IMR-90 (cell line): ENCODE results near the gene COLEC12. TPM values are rescaled to one million over a fixed set of nuclear protein-coding genes. Genes with fewer than 3 reads are reported as not detected.

ENCODE experiments used
- ATAC-seq: fragments of 200-7000 bp; cut with Tn5 transposase; 2 replicates; pipeline ENCODE4 v1.9.1; 2020; ENCODE audit warnings: low read depth, mild to moderate bottlenecking, moderate library complexity
- BruUV-seq: library from RNA; stranded (reverse); fragments of 400-500 nt; replicated peaks from 2 replicates; lab custom pipeline; 2021; lab: Mats Ljungman, UMichigan
- CTCF ChIA-PET: fragments of 300-600 bp; formaldehyde crosslinking; extraction: SDS; loops from one replicate; lab custom pipeline; 2021; ENCODE audit warnings: antibody characterized with exemption; lab: Yijun Ruan, JAX
- POLR2A ChIA-PET: fragments of 300-600 bp; sonication (Branson Sonifier 250); formaldehyde crosslinking; loops from one replicate; lab custom pipeline; 2022; ENCODE audit warnings: antibody characterized with exemption; ENCODE audit not compliant: unreplicated experiment; lab: Charles Lee
- DNase-seq: peaks from one replicate; pipeline ENCODE4 v3.0.0; 2013
- H2AFZ ChIP-seq: replicated peaks from 2 replicates; pipeline ENCODE3; 2013; ENCODE audit warnings: low read length, mild to moderate bottlenecking; ENCODE audit not compliant: poor library complexity
- H2AK5ac ChIP-seq: 2 replicates; pipeline ENCODE4 v1.6.1; 2013; ENCODE audit warnings: low read depth, low read length, inconsistent platforms
- H2AK9ac ChIP-seq: replicated peaks from 2 replicates; pipeline ENCODE3; 2013; ENCODE audit warnings: mild to moderate bottlenecking, low read depth, low read length, moderate library complexity; ENCODE audit not compliant: poor library complexity
- H2BK120ac ChIP-seq: 2 replicates; pipeline ENCODE4 v1.6.1; 2013; ENCODE audit warnings: low read depth, low read length, inconsistent platforms
- H2BK15ac ChIP-seq: 3 replicates; pipeline ENCODE4 v1.6.1; 2013; ENCODE audit warnings: low read depth, low read length, inconsistent platforms
- H2BK20ac ChIP-seq: 2 replicates; pipeline ENCODE4 v1.6.1; 2013; ENCODE audit warnings: low read depth, mild to moderate bottlenecking, inconsistent platforms, low read length, moderate library complexity
- H2BK5ac ChIP-seq: 2 replicates; pipeline ENCODE4 v1.6.1; 2013; ENCODE audit warnings: mild to moderate bottlenecking, low read depth, low read length, inconsistent platforms; ENCODE audit not compliant: poor library complexity, severe bottlenecking
- H3K14ac ChIP-seq: replicated peaks from 2 replicates; pipeline ENCODE4 v1.6.1; 2013; ENCODE audit warnings: low read depth, low read length, inconsistent platforms
- H3K18ac ChIP-seq: 2 replicates; pipeline ENCODE4 v1.6.1; 2013; ENCODE audit warnings: low read depth, low read length, control low read depth
- H3K23ac ChIP-seq: 2 replicates; pipeline ENCODE4 v1.6.1; 2013; ENCODE audit warnings: low read depth, low read length, inconsistent platforms
- H3K27ac ChIP-seq: 2 replicates; pipeline ENCODE4 v1.5.1; 2013; ENCODE audit warnings: mild to moderate bottlenecking, control low read depth, low read length; ENCODE audit not compliant: insufficient read depth
- H3K27me3 ChIP-seq: 2 replicates; pipeline ENCODE4 v1.6.1; 2013; ENCODE audit warnings: low read length; ENCODE audit not compliant: control insufficient read depth, insufficient read depth
- H3K36me3 ChIP-seq: 2 replicates; pipeline ENCODE4 v1.6.1; 2013; ENCODE audit warnings: low read length, mixed read lengths; ENCODE audit not compliant: control insufficient read depth, insufficient read depth
- H3K4ac ChIP-seq: 2 replicates; pipeline ENCODE4 v1.6.1; 2013; ENCODE audit warnings: low read depth, low read length, inconsistent platforms
- H3K4me1 ChIP-seq: 2 replicates; pipeline ENCODE4 v1.6.1; 2013; ENCODE audit warnings: low read length, mixed read lengths; ENCODE audit not compliant: control insufficient read depth, insufficient read depth
- H3K4me2 ChIP-seq: 2 replicates; pipeline ENCODE4 v1.6.1; 2013; ENCODE audit warnings: low read depth, mild to moderate bottlenecking, control low read depth, low read length, moderate library complexity
- H3K4me3 ChIP-seq: 2 replicates; pipeline ENCODE4 v1.5.1; 2013; ENCODE audit warnings: low read depth, mild to moderate bottlenecking, control low read depth, low read length, moderate library complexity; ENCODE audit not compliant: insufficient read depth
- H3K56ac ChIP-seq: 2 replicates; pipeline ENCODE4 v1.6.1; 2013; ENCODE audit warnings: low read length, inconsistent platforms; ENCODE audit not compliant: insufficient read depth; ENCODE audit errors: extremely low read depth
- H3K79me1 ChIP-seq, 2 experiments: 2 replicates each; pipeline ENCODE4 v1.6.1; 2013; ENCODE audit warnings: low read length in 2 of 2, inconsistent platforms in 1 of 2, low read depth in 1 of 2
- H3K9ac ChIP-seq: 2 replicates; pipeline ENCODE4 v1.6.1; 2013; ENCODE audit warnings: low read depth, low read length, control low read depth
- H3K9me1 ChIP-seq: 2 replicates; pipeline ENCODE4 v1.6.1; 2013; ENCODE audit warnings: low read length, inconsistent platforms; ENCODE audit not compliant: insufficient read depth
- H3K9me3 ChIP-seq: 2 replicates; pipeline ENCODE4 v1.6.1; 2013; ENCODE audit warnings: low read length; ENCODE audit not compliant: control insufficient read depth, insufficient read depth
- H4K20me1 ChIP-seq: 2 replicates; pipeline ENCODE4 v1.6.1; 2013; ENCODE audit warnings: low read length, inconsistent platforms; ENCODE audit not compliant: insufficient read depth
- H4K5ac ChIP-seq: 2 replicates; pipeline ENCODE4 v1.6.1; 2013; ENCODE audit warnings: mild to moderate bottlenecking, low read depth, low read length, control low read depth
- H4K8ac ChIP-seq, 2 experiments: 2 replicates each; pipeline ENCODE4 v1.6.1; 2013; ENCODE audit warnings: low read depth in 2 of 2, low read length in 2 of 2, control low read depth in 1 of 2, inconsistent platforms in 1 of 2
- H4K91ac ChIP-seq: 2 replicates; pipeline ENCODE4 v1.6.1; 2013; ENCODE audit warnings: low read depth, low read length, inconsistent platforms; ENCODE audit not compliant: insufficient read depth
- BHLHE40 ChIP-seq: fragments of 150-350 bp; IDR thresholded peaks from 2 replicates; pipeline ENCODE4 v1.6.1; 2016; ENCODE audit warnings: mild to moderate bottlenecking, low read depth, low read length
- CEBPB ChIP-seq: IDR thresholded peaks from 2 replicates; pipeline ENCODE4 v1.6.1; 2012; ENCODE audit warnings: low read depth, low read length, improper control_type of control experiment
- CHD1 ChIP-seq: IDR thresholded peaks from 2 replicates; pipeline ENCODE4 v1.6.1; 2012; ENCODE audit warnings: low read depth, low read length, improper control_type of control experiment
- FOS ChIP-seq: fragments of 150-350 bp; IDR thresholded peaks from 2 replicates; pipeline ENCODE4 v1.6.1; 2016; ENCODE audit warnings: low read depth, low read length
- MAFK ChIP-seq: IDR thresholded peaks from 2 replicates; pipeline ENCODE4 v1.6.1; 2012; ENCODE audit warnings: low read depth, low read length, improper control_type of control experiment
- MAZ ChIP-seq: IDR thresholded peaks from 2 replicates; pipeline ENCODE4 v1.6.1; 2012; ENCODE audit warnings: low read depth, mild to moderate bottlenecking, low read length, improper control_type of control experiment, moderate library complexity, borderline replicate concordance
- MXI1 ChIP-seq: IDR thresholded peaks from 2 replicates; pipeline ENCODE4 v1.6.1; 2012; ENCODE audit warnings: low read depth, mild to moderate bottlenecking, low read length, moderate library complexity, borderline replicate concordance
- NFE2L2 ChIP-seq: fragments of 150-350 bp; IDR thresholded peaks from 2 replicates; pipeline ENCODE4 v1.6.1; 2016; ENCODE audit warnings: low read depth, mild to moderate bottlenecking, low read length
- POLR2A ChIP-seq: IDR thresholded peaks from 2 replicates; pipeline ENCODE4 v1.6.1; 2012; ENCODE audit warnings: mild to moderate bottlenecking, low read depth, low read length
- RAD21 ChIP-seq: IDR thresholded peaks from 2 replicates; pipeline ENCODE4 v1.6.1; 2012; ENCODE audit warnings: low read length, improper control_type of control experiment
- RCOR1 ChIP-seq: IDR thresholded peaks from 2 replicates; pipeline ENCODE4 v1.6.1; 2012; ENCODE audit warnings: mild to moderate bottlenecking, low read length, improper control_type of control experiment; ENCODE audit not compliant: insufficient replicate concordance
- RFX5 ChIP-seq: IDR thresholded peaks from 2 replicates; pipeline ENCODE4 v1.8.0; 2012; ENCODE audit warnings: low read depth, mild to moderate bottlenecking, low read length, moderate library complexity
- WGBS, 2 experiments: methylation state at CpG; one replicate each; pipeline versions ENCODE4 v1.1.5 to v1.1.7; 2013; ENCODE audit warnings: missing lambda C conversion rate in 2 of 2; ENCODE audit not compliant: insufficient read length in 1 of 2; ENCODE audit errors: extremely low coverage in 2 of 2; 5-methylcytosine and 5-hydroxymethylcytosine counted together
- dilution Hi-C: fragments of 300-500 bp; cut with HindIII; formaldehyde crosslinking; loops from one replicate; pipeline ENCODE4 v1.14.3; 2018; ENCODE audit warnings: low sequenced_read_pairs; ENCODE audit not compliant: unreplicated experiment
- in situ Hi-C: fragments of 300-500 bp; cut with MboI; formaldehyde crosslinking; loops from 3 replicates; pipeline ENCODE4 v1.14.3; 2019; ENCODE audit warnings: low sequenced_read_pairs, inconsistent platforms, mixed read lengths
- intact Hi-C: fragments of 100-400 bp; cut with micrococcal nuclease; formaldehyde crosslinking; loops from 2 replicates; pipeline ENCODE4 v1.10.0; 2022
- polyA plus RNA-seq, 3 experiments: library from polyadenylated mRNA; depleted of rRNA; stranded (reverse); fragments of >200 nt; gene quantifications; 2 replicates each; pipeline ENCODE4 v1.2.3, GENCODE V29; 2012; ENCODE audit warnings: low replicate concordance in 1 of 3
- total RNA-seq: library from RNA; depleted of rRNA; stranded (reverse); fragments of >200 nt; gene quantifications from 2 replicates; pipeline ENCODE4 v1.2.3, GENCODE V29; 2012
- TF ChIP-seq, protein P1 (sequence below): fragments of 150-350 bp; IDR thresholded peaks from 2 replicates; pipeline ENCODE4 v1.6.1; 2016; ENCODE audit warnings: low read depth, mild to moderate bottlenecking, low read length, moderate library complexity, borderline replicate concordance
- TF ChIP-seq, protein P2 (sequence below): conservative IDR thresholded peaks from 2 replicates; pipeline ENCODE4 v1.5.1; 2012; ENCODE audit warnings: mild to moderate bottlenecking, low read depth, low read length, improper control_type of control experiment
- TF ChIP-seq, protein P3 (sequence below): fragments of 150-350 bp; IDR thresholded peaks from 2 replicates; pipeline ENCODE4 v1.6.1; 2017; ENCODE audit warnings: mild to moderate bottlenecking, antibody characterized with exemption, low read length, low read depth

COLEC12 gene
- total and polyA plus RNA-seq, 2 of the 4 experiments (the other 2 are of a cell fraction), result 1.0 to 2.3 TPM

DNA sequence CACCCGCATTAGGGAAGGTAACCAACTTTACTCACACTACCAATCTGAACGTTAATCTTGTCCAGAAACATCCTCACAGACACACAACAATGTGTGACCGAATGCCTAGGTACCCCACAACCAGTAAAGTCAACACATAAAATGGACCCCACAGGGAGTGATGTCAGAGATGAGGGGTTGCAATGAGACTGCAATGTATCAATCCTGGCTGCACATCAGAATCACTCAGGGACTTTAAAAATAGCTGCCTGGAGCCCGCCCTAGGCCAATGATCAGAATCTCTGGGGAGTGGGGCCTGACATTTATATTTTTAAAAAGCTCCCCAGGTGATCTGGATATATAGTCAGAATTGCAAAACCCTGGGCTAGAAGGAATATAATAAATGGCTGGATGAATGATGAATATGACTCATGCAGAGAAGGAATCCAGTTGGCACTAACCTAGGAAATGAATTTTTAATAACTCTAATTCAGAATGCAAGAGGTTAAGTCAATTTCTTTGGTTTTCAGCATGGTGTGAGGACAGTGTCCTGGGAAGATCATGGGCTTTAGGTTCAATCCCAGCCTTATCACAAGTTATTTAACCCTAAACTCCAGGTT is 92.8 kb downstream of the COLEC12 start:
- dilution Hi-C loops (no loop called here), intact Hi-C loops (no loop called here), in situ Hi-C loops (no loop called here)
- ChIA-PET POLR2A (no interaction called here), CTCF (no interaction called here)
- no CpG with 5 or more reads among the region's 4 CpGs for WGBS, 2 experiments
- Histone ChIP-seq H3K4me1 (no peaks in the 10 kb centered on the region), H3K9me1 (no peaks in the 10 kb centered on the region), H4K91ac (no peak overlapping the region), H3K4me2 (no peak overlapping the region), H3K56ac (no peak overlapping the region), H4K8ac (no peak overlapping the region), H2AK9ac (no peak overlapping the region), H3K14ac (no peak overlapping the region), H3K9me3 (peaks cover 6% of the 10 kb centered on the region), H2AFZ (no peak overlapping the region), H2BK120ac (no peak overlapping the region), H3K4ac (no peak overlapping the region), H3K18ac (no peak overlapping the region), H2BK5ac (no peak overlapping the region), H3K27ac (no peak overlapping the region), H3K79me1 (no peaks in the 10 kb centered on the region), H2AK5ac (no peak overlapping the region), H3K27me3 (no peaks in the 10 kb centered on the region), H2BK15ac (no peak overlapping the region), H3K36me3 (no peaks in the 10 kb centered on the region), H3K9ac (no peak overlapping the region), H2BK20ac (no peak overlapping the region), H3K4me3 (no peak overlapping the region), H3K23ac (no peak overlapping the region), H4K20me1 (no peaks in the 10 kb centered on the region), H4K5ac (no peak overlapping the region)
- no TSS peak for BruUV-seq
- ATAC-seq (no peak), DNase-seq (no peak)
- TF ChIP-seq RAD21 (no peak), BHLHE40 (no peak), RCOR1 (no peak), POLR2A (no peak), RFX5 (no peak), MXI1 (no peak), FOS (no peak), MAZ (no peak), CHD1 (no peak), CEBPB (no peak), NFE2L2 (no peak), MAFK (no peak)
- TF ChIP-seq, protein P1, sequence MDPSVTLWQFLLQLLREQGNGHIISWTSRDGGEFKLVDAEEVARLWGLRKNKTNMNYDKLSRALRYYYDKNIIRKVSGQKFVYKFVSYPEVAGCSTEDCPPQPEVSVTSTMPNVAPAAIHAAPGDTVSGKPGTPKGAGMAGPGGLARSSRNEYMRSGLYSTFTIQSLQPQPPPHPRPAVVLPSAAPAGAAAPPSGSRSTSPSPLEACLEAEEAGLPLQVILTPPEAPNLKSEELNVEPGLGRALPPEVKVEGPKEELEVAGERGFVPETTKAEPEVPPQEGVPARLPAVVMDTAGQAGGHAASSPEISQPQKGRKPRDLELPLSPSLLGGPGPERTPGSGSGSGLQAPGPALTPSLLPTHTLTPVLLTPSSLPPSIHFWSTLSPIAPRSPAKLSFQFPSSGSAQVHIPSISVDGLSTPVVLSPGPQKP, result no peak
- TF ChIP-seq, protein P2, sequence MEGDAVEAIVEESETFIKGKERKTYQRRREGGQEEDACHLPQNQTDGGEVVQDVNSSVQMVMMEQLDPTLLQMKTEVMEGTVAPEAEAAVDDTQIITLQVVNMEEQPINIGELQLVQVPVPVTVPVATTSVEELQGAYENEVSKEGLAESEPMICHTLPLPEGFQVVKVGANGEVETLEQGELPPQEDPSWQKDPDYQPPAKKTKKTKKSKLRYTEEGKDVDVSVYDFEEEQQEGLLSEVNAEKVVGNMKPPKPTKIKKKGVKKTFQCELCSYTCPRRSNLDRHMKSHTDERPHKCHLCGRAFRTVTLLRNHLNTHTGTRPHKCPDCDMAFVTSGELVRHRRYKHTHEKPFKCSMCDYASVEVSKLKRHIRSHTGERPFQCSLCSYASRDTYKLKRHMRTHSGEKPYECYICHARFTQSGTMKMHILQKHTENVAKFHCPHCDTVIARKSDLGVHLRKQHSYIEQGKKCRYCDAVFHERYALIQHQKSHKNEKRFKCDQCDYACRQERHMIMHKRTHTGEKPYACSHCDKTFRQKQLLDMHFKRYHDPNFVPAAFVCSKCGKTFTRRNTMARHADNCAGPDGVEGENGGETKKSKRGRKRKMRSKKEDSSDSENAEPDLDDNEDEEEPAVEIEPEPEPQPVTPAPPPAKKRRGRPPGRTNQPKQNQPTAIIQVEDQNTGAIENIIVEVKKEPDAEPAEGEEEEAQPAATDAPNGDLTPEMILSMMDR, result no peak
- TF ChIP-seq, protein P3, sequence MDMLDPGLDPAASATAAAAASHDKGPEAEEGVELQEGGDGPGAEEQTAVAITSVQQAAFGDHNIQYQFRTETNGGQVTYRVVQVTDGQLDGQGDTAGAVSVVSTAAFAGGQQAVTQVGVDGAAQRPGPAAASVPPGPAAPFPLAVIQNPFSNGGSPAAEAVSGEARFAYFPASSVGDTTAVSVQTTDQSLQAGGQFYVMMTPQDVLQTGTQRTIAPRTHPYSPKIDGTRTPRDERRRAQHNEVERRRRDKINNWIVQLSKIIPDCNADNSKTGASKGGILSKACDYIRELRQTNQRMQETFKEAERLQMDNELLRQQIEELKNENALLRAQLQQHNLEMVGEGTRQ, result no peak
